ENCODE data around the gene PCMTD2. TPM values are rescaled to one million over a fixed set of nuclear protein-coding genes. Genes with fewer than 3 reads are reported as not detected.

The PCMTD2 gene
- total RNA-seq, 1 donor from 2014 or later, result 85.6 TPM

DNA sequence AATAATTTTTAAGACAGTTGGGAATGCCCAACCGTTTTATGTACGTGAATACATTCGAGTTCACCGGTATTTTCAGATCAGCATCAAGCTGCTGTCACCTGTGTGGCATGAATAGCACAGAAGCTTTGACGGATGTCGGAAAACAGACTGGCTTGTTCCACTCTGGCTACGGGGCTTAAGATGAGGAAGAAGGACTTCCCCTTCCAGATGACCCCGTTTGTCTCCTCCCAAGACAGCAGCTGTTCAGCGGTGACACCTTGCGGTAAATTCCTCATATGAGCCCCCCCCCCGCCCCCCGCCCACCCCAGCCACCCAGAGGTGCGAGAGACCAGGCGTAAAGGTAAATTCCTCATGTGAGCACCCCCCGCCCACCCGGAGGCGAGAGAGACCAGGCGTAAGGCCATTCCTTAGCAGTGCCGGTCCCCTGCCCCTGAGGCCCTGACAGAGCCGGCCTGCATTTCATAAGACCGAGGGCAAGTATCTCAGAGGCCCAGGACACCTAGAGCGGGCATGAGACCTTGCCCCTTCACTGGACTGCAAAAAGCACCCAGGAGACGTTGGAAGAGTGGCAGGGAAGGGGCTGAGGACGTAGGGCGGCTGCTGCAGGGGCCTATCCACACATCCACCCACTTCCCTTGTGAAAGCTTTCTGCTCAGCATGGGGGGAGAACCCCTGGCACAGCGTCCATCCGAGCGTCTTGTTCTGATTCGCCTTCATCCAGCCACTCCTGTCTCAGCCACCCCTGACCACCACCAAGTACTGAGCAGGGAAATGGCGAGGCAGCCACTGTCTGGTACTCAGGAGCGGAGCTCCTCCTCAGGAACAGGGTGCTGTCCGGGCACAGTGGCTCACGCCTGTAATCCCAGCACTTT, 7.3 kb upstream of the PCMTD2 start:
- no peak for ATAC-seq
- intact Hi-C loops (cut with DNase I), result no loop called here
- peak; percentile 46 for DNase-seq (ENCODE audit: low spot score)

DNA sequence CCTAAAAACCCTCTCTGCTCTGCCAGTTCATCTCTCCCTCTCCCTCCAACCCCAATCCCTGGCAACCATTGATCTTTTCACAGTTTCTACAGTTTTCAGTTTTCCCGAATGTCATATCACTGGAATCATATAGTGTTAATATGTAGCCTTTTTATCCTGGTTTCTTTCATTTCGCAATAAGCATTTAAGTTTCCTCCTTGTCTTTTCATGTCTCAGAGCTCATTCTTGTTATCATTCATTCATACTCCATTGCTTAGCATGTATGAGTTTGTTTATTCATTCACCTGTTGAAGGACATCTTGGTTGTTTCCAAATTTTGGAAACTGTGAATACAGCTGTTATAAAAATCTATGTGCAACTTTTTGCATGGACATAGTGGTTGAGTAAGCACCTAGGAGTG, 5.5 kb upstream of the PCMTD2 start:
- ATAC-seq, result no peak
- no peak for DNase-seq (ENCODE audit: low spot score)
- intact Hi-C loops (cut with DNase I), result no loop called here

DNA sequence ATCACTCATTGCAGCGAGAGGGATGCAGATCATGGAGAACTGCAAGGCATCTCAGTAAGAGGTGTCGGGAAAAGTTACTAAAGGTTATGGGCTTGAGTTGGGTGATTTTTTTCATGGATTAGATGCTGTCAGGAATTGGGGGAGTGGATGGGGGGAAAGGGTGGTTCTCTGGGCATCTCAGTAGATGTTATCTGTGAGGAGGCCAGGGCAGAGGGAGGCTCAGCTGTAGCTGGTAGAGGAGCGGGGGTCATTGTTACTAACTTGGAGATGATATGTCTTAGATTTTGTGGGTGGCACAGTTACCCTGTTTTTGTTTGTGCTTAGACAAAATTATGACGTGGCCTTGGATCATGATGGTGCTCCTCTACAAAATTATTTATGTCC, 2.6 kb upstream of the PCMTD2 start:
- no peak for ATAC-seq
- intact Hi-C loops (cut with DNase I), result no loop called here
- DNase-seq (ENCODE audit: low spot score), result peak; percentile 27

DNA sequence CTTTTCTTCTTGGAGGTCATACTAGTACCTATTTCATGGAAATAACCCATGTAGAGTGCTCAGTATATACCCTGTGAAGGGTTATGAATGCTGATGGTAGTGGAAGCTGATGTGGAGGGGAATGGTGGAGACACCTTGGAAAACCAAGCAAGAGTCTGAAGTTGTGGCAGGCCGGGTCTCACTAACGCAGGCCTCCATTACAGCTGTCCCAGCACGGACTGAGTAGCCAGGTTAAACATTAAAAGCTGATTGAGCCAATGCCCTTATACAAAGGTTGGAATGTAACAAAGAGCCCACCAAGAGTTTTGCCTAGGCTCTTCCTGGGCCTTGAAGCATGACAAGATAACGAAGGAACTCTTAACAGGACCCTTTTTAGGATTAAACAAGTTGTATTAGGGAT, 2.1 kb upstream of the PCMTD2 start:
- DNase-seq (ENCODE audit: low spot score) (peak; percentile 17), ATAC-seq (no peak)
- intact Hi-C loops (cut with DNase I), result no loop called here

DNA sequence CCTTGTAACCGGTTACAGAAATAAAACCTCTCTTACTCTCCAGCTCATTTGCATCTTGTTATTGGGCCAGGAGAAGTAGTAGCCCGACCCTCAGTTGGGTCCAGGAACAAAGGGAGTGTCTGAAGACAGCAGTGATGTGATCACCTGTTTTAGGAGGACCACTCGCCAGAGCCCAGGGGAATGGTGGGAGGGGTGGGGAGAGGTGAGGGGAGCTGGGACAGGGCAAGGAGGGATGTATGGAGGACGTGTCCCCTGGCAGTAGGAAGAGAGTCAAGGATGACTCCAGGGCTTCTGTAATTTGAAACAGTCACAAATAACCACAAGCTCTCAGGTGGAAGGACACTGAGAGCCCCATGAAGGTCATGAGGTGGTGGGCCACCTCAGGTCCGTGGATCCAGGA, 1.4 kb upstream of the PCMTD2 start:
- intact Hi-C loops (cut with DNase I), result no loop called here
- DNase-seq (ENCODE audit: low spot score) (peak; percentile 49), ATAC-seq (no peak)

DNA sequence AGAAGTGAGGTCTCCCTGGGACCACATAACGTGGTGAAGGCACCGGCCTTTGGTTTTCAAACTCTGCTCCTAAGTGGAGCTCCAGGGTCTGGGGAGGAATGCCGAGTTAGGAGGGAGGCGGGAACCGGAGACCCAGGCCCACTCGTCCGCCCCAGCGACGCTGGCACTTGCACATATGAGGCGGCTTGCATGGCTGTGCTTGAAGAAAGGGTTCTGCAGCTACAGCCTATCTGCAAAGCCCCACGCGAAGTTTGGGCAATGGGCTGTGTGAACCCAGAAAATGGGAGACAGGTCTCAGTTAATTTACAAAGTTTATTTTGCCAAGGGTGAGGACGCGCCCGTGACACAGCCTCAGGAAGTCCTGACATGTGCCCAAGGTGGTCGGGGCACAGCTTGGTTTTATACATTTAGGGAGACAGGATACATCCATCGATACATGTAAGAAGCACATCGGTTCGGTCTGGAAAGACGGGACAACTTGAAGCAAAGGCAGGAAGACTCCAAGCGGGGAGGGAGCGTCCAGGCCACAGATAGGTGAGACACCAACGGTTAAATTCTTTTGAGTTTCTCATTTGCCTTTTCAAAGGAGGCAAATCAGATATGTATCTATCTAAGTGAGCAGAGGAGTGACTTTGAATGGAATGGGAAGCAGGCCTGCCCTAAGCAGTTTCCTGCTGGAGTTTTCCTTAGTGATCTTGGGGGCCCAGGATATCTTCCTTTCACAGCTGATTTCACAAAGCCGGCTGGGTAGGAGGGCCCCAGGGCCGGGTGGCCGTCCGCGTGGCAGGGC, 782 bp upstream of the PCMTD2 start:
- intact Hi-C loops (cut with DNase I), result no loop called here
- DNase-seq (ENCODE audit: low spot score) (peak; percentile 53), ATAC-seq (no peak)

DNA sequence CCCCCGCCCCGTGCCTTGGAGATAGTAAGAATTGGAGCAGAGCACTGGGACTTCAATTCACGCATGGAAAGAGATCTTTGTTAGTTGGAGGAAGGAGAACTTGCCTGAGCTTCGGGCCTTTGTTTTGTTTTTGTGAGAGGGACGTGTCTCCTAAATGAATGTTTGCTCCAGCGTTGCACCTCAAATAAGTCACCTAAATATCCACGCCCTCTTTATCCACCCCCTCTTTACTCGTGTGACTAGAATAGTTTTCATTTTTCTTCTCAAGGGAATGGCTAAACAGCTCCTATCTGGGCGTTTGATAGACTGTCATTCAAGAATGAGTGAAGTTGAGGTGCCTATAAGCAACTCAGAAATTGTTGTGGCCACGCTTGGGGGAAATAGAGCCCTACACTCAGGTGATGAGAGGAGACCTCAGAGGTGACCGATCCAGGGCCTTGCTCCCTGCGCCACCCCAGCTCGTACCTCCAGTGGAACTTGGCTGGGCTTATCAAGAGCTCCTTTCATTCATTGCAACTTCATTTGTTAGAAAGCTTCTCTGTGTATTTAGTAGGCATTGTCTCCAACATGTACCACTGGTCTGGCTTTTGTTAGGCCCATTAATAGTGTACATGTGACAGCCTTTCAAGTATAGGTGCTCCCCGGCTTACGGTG, 861 bp downstream of the PCMTD2 start:
- intact Hi-C loops (cut with DNase I), result no loop called here
- DNase-seq (ENCODE audit: low spot score), result peak; percentile 46
- no peak for ATAC-seq

DNA sequence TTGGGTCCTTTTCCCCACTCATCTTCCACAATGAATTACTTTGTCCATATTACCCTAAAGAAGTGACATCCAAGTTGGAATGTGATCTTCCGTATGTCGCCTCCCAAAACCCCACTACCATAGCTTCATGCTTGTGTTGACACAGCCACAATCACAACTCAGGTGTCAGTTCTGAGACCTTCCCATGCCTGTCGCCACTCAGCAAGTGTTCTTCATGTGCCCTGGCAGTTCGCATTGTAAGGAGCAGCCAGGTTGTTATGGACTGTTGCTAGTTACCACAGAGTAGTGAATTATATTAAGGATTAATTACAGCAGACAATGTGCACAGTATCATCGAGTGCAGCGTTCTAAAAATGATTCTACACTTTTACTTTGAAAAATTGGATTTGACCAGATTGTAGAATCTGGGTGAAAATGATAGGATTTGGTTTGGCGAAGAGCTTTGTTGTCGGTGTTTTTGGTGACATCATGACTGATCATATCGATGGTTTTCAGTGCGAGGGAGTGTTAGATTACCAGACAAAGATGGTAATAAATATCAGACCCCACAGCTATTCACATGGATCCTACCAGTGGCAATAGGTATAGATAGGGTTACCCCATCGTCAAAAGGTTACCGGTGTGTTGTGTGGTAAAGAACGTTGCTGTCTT, 1.7 kb downstream of the PCMTD2 start:
- DNase-seq (ENCODE audit: low spot score), result no peak
- intact Hi-C loops (cut with DNase I), result no loop called here
- ATAC-seq, result no peak

DNA sequence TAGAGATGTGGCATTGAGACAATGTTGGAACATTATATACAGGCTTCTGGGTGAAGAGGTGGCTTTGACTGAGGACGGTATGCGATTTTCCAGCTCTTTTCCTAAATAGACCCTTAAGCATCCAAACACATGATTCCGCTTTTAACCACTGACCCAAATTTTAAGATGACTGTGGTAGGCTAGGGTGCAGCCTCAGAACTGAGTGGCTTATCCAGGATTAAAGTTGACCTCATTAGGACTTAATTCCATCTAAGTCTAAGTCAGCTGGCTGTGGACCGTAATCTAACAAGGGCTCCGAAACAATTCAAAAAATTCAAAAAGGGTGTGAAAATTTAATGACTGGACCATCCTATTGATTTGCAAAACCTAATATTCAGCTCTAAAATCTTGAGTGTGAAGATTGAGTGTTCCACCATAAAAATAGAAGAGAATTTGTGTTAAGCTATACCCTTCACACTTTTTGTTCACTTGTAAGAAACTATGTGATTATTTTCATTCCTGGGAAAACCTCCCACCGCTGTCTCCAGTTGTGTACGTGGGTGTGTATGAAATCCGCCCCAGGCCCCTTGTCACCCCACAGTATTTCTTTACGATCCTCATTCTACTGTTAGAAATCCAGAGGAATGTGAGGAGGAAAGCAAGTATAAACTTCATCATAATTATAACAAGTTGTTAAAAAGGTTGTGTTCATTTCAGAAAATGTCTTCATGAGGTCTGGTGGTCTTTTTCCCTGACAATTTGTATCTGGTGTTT, 2.7 kb downstream of the PCMTD2 start:
- intact Hi-C loops (cut with DNase I), result no loop called here
- no peak for DNase-seq (ENCODE audit: low spot score)
- no peak for ATAC-seq

DNA sequence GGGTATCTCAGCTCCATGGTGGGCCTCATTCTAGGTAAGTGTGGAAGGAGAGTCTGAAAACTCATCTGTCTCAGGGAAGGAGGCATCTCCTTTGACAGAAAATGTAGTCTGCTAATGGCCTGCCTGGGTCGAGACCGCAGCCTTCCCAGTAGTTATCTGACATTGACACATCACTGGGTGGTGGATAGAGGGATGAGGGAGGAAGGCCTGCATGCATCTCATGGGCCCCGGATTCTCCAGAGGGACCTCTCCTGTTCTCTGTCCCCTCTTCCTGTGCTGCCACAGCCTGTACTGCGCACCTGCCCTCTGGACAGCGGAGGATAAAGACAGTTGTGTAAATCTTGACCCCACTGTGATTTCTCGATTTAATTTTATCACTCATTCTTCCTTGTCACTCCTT, 4.7 kb downstream of the PCMTD2 start:
- DNase-seq (ENCODE audit: low spot score), result no peak
- intact Hi-C loops (cut with DNase I), result no loop called here
- no peak for ATAC-seq

DNA sequence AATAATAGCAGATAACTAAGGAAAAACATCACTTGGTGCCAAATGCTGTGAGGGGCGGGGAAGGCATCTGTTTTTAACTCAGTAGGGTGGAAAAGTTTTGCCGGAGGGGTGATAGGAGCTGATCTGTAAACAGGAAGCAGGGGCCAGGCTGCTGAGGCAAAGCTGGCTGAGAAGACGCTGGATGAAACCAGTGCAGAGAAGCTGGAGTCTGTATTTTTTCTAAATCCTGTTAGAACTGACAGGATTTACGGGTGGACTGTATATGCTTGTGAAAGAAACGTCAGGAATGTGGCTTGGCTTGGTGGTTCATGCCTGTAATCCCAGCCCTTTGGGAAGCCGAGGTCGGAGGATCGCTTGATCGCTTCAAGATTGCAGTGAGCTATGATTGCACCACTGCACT, 5.6 kb downstream of the PCMTD2 start:
- DNase-seq (ENCODE audit: low spot score) (no peak), ATAC-seq (peak; percentile 83)
- intact Hi-C loops (cut with DNase I), result no loop called here

DNA sequence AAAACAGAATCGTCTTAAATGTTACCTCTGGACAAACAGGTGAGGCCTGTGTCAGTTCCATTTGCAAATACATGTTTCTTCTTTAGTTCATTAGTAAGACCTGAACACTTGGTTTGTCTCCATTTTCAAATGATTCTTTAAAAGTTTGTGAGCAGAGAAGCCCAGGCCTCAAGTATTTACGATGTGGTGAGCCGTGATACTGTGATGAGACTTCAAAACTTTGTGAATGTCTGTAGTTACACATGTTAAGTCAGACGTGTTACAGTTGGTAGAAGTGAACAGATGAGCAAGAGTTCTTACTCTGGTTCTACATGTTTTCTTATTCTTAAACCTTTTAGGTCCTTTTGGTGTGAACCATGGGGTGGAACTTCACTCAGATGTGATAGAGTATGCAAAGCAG, 8.5 kb downstream of the PCMTD2 start:
- ATAC-seq (no peak), DNase-seq (ENCODE audit: low spot score) (no peak)
- intact Hi-C loops (cut with DNase I), result no loop called here

DNA sequence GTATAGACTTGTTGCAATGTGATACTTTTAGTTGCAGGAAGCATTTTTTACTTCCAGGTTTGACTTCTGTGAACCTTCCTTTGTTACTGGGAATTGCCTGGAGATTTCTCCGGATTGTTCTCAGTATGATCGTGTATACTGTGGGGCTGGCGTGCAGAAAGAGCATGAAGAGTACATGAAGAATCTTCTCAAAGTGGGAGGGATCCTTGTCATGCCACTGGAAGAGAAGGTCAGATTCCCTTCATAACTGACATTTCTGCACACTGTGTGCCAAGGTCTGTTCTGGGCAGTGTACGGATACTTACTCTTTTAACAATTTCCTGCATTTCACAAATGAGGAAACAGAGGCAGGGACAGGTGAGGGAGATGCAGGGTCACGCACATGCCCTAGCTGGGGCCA, 9.7 kb downstream of the PCMTD2 start:
- DNase-seq (ENCODE audit: low spot score), result no peak
- ATAC-seq, result no peak
- intact Hi-C loops (cut with DNase I), result no loop called here

DNA sequence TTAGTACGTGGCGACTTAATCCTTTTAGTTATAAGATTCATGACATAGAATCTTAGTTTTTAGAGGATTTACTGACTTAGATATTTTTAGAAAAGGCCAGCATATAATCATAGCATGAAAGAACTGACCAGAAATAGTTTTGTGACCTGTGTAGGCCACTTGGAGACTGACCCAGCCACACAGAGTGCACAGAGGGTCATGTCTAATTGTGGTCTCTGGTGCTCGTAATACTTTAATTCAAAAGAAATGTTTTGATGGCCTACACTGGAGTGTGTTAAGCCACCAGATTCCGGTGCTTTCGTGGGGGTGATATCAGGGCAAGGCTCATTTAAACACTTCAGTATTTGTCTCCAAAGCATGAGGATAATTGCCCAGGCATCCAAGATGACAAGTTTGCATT, 11.4 kb downstream of the PCMTD2 start:
- no peak for ATAC-seq
- intact Hi-C loops (cut with DNase I), result no loop called here
- no peak for DNase-seq (ENCODE audit: low spot score)

DNA sequence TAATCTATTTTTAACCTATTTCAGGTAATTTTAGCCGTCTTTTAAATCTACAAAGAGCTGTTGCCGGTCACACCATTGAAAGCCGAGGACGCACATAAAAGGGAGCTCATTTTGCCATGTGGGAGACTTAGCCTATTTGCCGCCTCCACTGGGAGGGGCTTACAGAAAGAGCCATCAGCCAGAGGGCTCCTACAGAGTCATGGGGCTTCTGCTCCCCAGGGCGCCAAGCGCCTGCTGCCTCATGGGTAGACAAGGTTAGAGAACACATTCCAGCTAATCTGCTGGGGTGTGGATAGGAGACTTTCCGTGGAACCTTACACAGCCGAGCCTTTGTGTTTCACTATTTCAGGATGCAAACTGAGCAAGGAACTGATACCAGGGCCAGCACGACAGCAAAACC, 12.6 kb downstream of the PCMTD2 start:
- ATAC-seq (no peak), DNase-seq (ENCODE audit: low spot score) (no peak)
- intact Hi-C loops (cut with DNase I), result no loop called here

DNA sequence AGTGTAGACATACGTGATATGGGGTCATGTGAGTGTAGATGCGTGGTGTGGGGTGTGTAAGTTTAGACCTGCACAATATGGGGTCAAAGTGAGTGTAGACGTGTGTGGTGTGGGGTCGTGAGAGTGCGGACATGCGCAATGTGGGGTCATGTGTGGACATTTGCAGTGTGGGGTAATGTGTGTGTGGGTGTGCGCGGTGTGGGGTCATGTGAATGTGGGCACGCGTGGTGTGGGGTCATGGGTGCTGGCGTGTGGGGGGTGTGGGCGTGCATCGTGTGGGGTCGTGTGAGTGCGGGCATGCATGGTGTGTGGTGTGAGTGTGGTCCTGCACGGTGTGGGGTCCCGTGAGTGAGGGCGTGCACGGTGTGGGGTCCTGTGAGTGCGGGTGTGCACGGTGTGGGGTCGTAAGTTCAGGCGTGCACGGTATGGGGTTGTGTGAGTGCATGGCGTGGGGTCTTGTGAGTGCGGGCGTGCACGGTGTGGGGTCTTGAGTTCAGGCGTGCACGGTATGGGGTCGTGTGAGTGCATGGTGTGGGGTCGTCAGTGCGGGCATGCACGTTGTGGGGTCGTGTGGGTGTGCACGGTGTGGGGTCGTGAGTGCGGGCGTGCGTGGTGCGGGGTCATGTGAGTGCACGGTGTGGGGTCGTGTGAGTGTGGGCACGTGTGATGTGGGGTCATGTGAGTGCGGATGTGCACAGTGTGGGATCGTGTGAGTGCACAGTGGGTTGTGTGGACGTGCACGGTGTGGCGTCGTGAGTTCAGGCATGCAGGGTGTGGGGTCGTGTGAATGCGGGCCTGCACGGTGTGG, 14.3 kb downstream of the PCMTD2 start:
- intact Hi-C loops (cut with DNase I), result no loop called here
- ATAC-seq (no peak), DNase-seq (ENCODE audit: low spot score) (no peak)

DNA sequence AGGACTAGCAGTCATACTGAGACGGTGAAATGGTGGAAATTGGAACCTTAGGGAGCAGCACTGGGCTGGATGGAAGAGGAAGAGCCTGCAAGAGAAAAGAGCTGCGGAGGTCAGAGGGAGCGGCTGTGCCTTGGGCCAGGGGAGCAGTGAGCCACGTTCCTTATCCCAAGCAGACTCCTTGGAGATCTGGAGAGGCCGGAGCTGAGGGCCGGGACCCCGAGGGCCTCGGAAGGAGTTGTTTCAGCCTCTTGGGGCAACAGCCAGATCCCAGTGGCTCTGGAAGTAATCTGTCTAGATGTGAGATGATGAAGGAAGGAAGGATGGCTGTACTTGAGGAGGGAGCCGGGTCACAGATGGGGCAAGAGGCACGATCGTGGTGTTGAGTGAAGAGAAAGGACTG, 16.1 kb downstream of the PCMTD2 start:
- ATAC-seq, result no peak

DNA sequence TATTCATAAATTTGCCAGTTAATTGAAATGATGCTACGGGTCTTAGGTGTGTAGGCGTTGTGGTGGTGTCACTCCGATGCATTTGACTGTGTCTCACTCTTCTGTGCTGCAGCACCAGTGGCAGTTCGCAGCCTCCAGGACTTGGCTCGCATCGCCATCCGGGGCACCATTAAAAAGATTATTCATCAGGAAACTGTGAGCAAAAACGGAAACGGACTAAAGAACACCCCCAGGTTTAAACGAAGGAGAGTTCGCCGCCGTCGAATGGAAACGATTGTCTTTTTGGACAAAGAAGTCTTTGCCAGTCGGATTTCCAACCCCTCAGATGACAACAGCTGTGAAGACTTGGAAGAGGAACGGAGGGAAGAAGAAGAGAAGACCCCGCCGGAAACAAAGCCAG, 17.6 kb downstream of the PCMTD2 start:
- DNase-seq (ENCODE audit: low spot score), result no peak
- ATAC-seq, result no peak
- intact Hi-C loops (cut with DNase I), result no loop called here

More for the DNA sequence above, 16.1 kb downstream of the PCMTD2 start:
- no peak for DNase-seq (ENCODE audit: low spot score)
- intact Hi-C loops (cut with DNase I), result no loop called here

Measured in sciatic nerve (tissue), 2 donors.